CD4-positive, alpha-beta T cell treated with Interferon gamma for 1 hour (primary cell): ENCODE data around the gene ADSS1.
"Not testable (repeated sequence)": the region's sequence is repeated elsewhere in the genome, so short reads cannot be mapped to it uniquely, and the experiment has no call there.

Experiments
- DNase-seq: peaks from one replicate; pipeline ENCODE4 v3.0.0-alpha.2; 2020

ADSS1 gene

GRCh38 chr14:104734601-104734990 lies 10.6 kb downstream of the ADSS1 start:
- no peak for DNase-seq

GRCh38 chr14:104734991-104735779 lies 11.2 kb downstream of the ADSS1 start:
- DNase-seq: no peak

- peak; percentile 39 for DNase-seq
These were observed 12.0 kb downstream of the ADSS1 start for GRCh38 chr14:104735830-104736642.

- DNase-seq: no peak
These were observed 14.5 kb downstream of the ADSS1 start for GRCh38 chr14:104738375-104739019.

- no peak for DNase-seq
These were observed 15.0 kb downstream of the ADSS1 start for GRCh38 chr14:104739026-104739425.

- no peak for DNase-seq
These were observed 15.8 kb downstream of the ADSS1 start for GRCh38 chr14:104739546-104740516.

GRCh38 chr14:104741108-104741802 lies 17.2 kb downstream of the ADSS1 start:
- no peak for DNase-seq

- no peak for DNase-seq
These were observed 17.8 kb downstream of the ADSS1 start for GRCh38 chr14:104741803-104742251.

GRCh38 chr14:104742586-104743455 lies 18.8 kb downstream of the ADSS1 start:
- no peak for DNase-seq

- DNase-seq: no peak
These were observed 19.7 kb downstream of the ADSS1 start for GRCh38 chr14:104743461-104744380.

GRCh38 chr14:104744484-104744883 lies 20.5 kb downstream of the ADSS1 start:
- no peak for DNase-seq

GRCh38 chr14:104745431-104745830 lies 21.4 kb downstream of the ADSS1 start:
- DNase-seq: no peak

- no peak for DNase-seq
These were observed 22.1 kb downstream of the ADSS1 start for GRCh38 chr14:104746071-104746545.

- no peak for DNase-seq
These were observed 23.0 kb downstream of the ADSS1 start for GRCh38 chr14:104746934-104747481.

- DNase-seq: no peak
These were observed 23.8 kb downstream of the ADSS1 start for GRCh38 chr14:104747876-104748275.

- DNase-seq: no peak
These were observed 25.2 kb downstream of the ADSS1 start for GRCh38 chr14:104749111-104749649.

- DNase-seq: no peak
These were observed 26.2 kb downstream of the ADSS1 start for GRCh38 chr14:104750056-104750752.

- not testable (repeated sequence) for DNase-seq
These were observed 26.7 kb downstream of the ADSS1 start for GRCh38 chr14:104750753-104751057.
